NOMO-1 treated with dmso at 0.1 percent for 144 hours (cell line): Measurements from ENCODE around the gene CYTH2.
"Not testable (repeated sequence)": the region's sequence is repeated elsewhere in the genome, so short reads cannot be mapped to it uniquely, and the experiment has no call there.

Experiments used
- DNase-seq: peaks from one replicate; lab custom pipeline; 2025; ENCODE audit not compliant: unreplicated experiment; lab: John Stamatoyannopoulos, UW

CYTH2 gene

GRCh38 chr19:48510421-48511268, 41.5 kb downstream of the CYTH2 start:
- peak; percentile 34 for DNase-seq

GRCh38 chr19:48511321-48511731, 42.2 kb downstream of the CYTH2 start:
- no peak for DNase-seq

- DNase-seq = no peak
Observed at GRCh38 chr19:48511800-48512503, 42.8 kb downstream of the CYTH2 start, which contains the start of gene LMTK3. Gene LMTK3, minus strand, starts transcription at chr19:48511835. Its CDS starts 259 bp downstream, at chr19:48511576.

GRCh38 chr19:48512504-48513288, 43.5 kb downstream of the CYTH2 start:
- DNase-seq = no peak

GRCh38 chr19:48513289-48514122, 44.3 kb downstream of the CYTH2 start:
- DNase-seq = peak; percentile 71

GRCh38 chr19:48514123-48514458, 44.9 kb downstream of the CYTH2 start:
- no peak for DNase-seq

GRCh38 chr19:48516536-48516935, 47.4 kb downstream of the CYTH2 start:
- no peak for DNase-seq

GRCh38 chr19:48518207-48518606, 49.0 kb downstream of the CYTH2 start:
- no peak for DNase-seq

- not testable (repeated sequence) for DNase-seq
Observed at GRCh38 chr19:48519426-48519825, 50.3 kb downstream of the CYTH2 start.

- no peak for DNase-seq
Observed at GRCh38 chr19:48520134-48520533, 51.0 kb downstream of the CYTH2 start.

- no peak for DNase-seq
Observed at GRCh38 chr19:48524221-48524620, 55.1 kb downstream of the CYTH2 start.

GRCh38 chr19:48524732-48525131, 55.6 kb downstream of the CYTH2 start:
- no peak for DNase-seq

- no peak for DNase-seq
Observed at GRCh38 chr19:48529156-48529555, 60.0 kb downstream of the CYTH2 start.

- DNase-seq = no peak
Observed at GRCh38 chr19:48530066-48530720, 61.0 kb downstream of the CYTH2 start.

GRCh38 chr19:48530770-48531169, 61.6 kb downstream of the CYTH2 start:
- DNase-seq = no peak
